ENCODE data around the gene ZFAND3.

ZFAND3 gene

DNA sequence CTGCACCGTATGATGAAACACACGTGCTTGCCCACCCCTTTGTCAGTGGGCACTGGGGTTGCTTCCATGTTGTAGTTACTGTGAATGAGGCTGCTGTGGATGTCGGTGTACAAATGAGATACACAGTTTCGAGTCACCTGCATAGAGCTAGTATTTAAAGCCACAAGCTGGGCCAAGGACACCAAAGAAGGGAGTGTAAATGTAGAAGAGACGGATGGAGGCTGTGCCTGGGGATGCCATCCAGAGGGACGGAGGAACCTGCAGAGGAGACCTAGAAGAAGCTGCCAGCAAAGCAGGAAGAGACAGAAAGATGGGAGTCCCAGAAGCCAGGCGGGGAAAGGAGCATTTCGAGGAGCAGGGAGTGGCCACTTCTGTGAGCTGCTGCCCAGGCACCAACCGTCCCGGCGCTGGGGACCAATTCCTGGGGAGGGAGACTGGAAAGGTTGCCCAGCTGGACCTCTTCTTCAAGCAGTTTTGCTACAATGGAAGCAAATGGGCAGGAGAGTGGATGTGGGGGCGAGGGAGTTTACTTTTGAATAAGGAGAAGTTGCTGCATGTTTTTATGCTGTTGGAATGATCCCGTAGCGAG, 339.3 kb downstream of the ZFAND3 start:
- no peak overlapping the region for H3K4me3 ChIP-seq (ENCODE audit: low read depth, low read length)
- no peaks in the 10 kb centered on the region; the same call in 1 of the 2 replicates for H3K36me3 ChIP-seq (ENCODE audit: insufficient read depth, low read length)
- no peaks in the 10 kb centered on the region for H3K27me3 ChIP-seq (ENCODE audit: insufficient read depth, low read length)
- H3K4me1 ChIP-seq (ENCODE audit: control insufficient read depth, insufficient read depth, low read length, unreplicated experiment): peaks cover 15% of the 10 kb centered on the region
- no peaks in the 10 kb centered on the region for H3K79me2 ChIP-seq (ENCODE audit: control insufficient read depth, insufficient read depth, low read length, unreplicated experiment)
- H2AFZ ChIP-seq (ENCODE audit: low read length, unreplicated experiment): no peak overlapping the region
- no peak overlapping the region for H3K27ac ChIP-seq (ENCODE audit: low read depth, low read length)

DNA sequence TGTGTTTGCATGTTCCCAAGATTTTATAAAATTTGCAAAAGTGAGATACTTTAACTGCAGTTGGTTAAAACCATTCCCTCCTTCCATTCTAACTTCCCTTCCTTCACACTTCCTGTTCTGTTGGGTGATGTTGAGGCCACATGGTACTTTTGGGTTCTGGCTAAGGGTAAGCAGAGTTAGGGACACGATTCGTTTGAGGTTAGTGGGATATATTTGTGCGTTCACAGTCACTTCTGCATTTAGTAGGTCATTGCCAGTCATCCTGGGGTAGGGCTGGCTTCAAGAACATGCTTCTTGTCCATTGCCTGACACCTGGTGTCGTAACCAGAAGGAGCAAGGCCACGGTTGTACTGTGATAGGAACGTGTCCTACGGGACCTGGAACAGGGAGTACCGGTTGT, 340.1 kb downstream of the ZFAND3 start:
- Histone ChIP-seq H3K27me3 (ENCODE audit: insufficient read depth, low read length) (no peaks in the 10 kb centered on the region), H3K4me3 (ENCODE audit: low read depth, low read length) (no peak overlapping the region), H3K79me2 (ENCODE audit: control insufficient read depth, insufficient read depth, low read length, unreplicated experiment) (no peaks in the 10 kb centered on the region), H3K27ac (ENCODE audit: low read depth, low read length) (no peak overlapping the region), H3K36me3 (ENCODE audit: insufficient read depth, low read length) (no peaks in the 10 kb centered on the region; the same call in 1 of the 2 replicates), H2AFZ (ENCODE audit: low read length, unreplicated experiment) (no peak overlapping the region), H3K4me1 (ENCODE audit: control insufficient read depth, insufficient read depth, low read length, unreplicated experiment) (peaks cover 15% of the 10 kb centered on the region)

DNA sequence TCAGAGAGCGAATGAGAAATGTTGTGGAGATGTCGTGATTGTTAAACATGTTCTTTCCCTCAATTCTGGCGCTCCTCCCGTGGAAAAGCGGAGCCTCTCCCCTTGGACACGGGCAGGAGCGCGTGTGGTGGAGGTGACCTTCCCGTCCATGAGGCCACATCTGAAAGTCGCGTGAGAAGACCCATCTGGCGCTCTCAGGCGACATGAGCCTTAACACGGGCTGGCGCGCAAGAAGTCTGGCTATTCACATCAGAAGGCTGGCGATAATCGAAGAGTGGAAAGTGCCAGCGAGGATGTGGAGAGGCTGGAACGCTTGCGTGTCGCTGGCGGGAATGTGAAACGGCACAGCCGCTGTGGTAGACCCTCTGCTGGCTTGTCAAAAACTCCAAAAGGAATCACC, 341.3 kb downstream of the ZFAND3 start:
- Histone ChIP-seq H3K36me3 (ENCODE audit: insufficient read depth, low read length) (no peaks in the 10 kb centered on the region; the same call in 1 of the 2 replicates), H3K27ac (ENCODE audit: low read depth, low read length) (no peak overlapping the region), H2AFZ (ENCODE audit: low read length, unreplicated experiment) (no peak overlapping the region), H3K27me3 (ENCODE audit: insufficient read depth, low read length) (no peaks in the 10 kb centered on the region), H3K4me1 (ENCODE audit: control insufficient read depth, insufficient read depth, low read length, unreplicated experiment) (peaks cover 2% of the 10 kb centered on the region), H3K4me3 (ENCODE audit: low read depth, low read length) (no peak overlapping the region), H3K79me2 (ENCODE audit: control insufficient read depth, insufficient read depth, low read length, unreplicated experiment) (no peaks in the 10 kb centered on the region)

DNA sequence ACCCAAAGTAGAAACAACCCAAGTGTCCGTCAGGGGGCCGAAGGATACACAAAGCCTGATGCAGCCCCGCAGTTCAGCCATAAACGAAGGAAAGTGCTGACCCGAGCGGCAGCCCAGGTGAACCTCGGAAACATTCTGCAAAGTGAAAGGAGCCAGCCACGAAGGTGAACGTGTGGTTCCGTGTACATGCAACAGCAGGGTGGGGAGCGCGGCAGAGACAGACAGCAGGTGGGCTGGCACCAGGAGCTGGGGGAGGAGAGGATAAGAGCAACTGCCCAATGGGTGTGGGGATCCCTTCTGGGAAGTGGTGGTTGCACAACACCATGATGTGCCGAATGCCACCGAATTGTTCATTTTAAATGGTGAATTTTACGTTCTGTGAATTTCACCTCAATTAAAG, 341.8 kb downstream of the ZFAND3 start:
- H3K27ac ChIP-seq (ENCODE audit: low read depth, low read length): no peak overlapping the region
- H3K4me1 ChIP-seq (ENCODE audit: control insufficient read depth, insufficient read depth, low read length, unreplicated experiment): no peaks in the 10 kb centered on the region
- H3K36me3 ChIP-seq (ENCODE audit: insufficient read depth, low read length): no peaks in the 10 kb centered on the region; the same call in 1 of the 2 replicates
- no peaks in the 10 kb centered on the region for H3K27me3 ChIP-seq (ENCODE audit: insufficient read depth, low read length)
- no peak overlapping the region for H2AFZ ChIP-seq (ENCODE audit: low read length, unreplicated experiment)
- H3K4me3 ChIP-seq (ENCODE audit: low read depth, low read length): no peak overlapping the region
- H3K79me2 ChIP-seq (ENCODE audit: control insufficient read depth, insufficient read depth, low read length, unreplicated experiment): no peaks in the 10 kb centered on the region

DNA sequence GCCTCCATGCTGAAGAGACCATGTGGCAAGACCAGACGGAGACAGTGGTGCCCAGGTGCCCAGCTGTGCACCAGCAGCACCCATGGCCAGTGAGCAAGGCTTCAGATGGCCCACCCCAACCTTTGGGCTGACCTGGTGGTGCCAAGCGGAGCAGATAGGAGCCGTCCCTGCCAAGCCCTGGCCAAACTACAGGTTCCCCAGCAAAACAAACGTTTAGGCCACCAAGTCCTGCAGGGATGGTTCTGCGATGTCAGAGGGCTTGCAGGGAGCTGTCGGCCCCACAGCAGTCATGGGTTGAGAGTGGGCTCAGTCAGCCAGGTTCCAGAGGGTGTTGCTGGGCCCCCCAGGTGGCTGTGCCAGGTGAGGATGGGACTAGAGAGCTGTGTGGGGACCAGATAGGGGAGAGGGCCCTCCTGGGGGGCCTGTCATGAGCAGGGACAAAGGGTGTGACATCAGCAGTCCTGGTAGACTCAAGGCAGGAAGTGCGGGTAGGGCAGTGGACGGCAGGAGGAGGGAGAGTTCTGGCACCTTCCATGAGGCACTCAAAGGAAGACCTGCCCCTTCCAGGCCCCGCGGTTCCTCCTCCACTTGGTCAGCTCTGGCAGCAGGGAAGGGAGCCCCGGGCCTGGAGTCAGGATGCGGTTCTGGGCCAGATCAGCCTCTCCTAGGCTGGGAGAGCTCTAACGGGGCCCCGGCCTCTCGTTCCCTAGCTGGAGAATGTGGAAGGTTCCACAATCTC, 342.4 kb downstream of the ZFAND3 start:
- no peaks in the 10 kb centered on the region for H3K4me1 ChIP-seq (ENCODE audit: control insufficient read depth, insufficient read depth, low read length, unreplicated experiment)
- no peak overlapping the region for H3K27ac ChIP-seq (ENCODE audit: low read depth, low read length)
- no peaks in the 10 kb centered on the region for H3K27me3 ChIP-seq (ENCODE audit: insufficient read depth, low read length)
- no peaks in the 10 kb centered on the region for H3K79me2 ChIP-seq (ENCODE audit: control insufficient read depth, insufficient read depth, low read length, unreplicated experiment)
- no peak overlapping the region for H3K4me3 ChIP-seq (ENCODE audit: low read depth, low read length)
- no peaks in the 10 kb centered on the region; the same call in 1 of the 2 replicates for H3K36me3 ChIP-seq (ENCODE audit: insufficient read depth, low read length)
- no peak overlapping the region for H2AFZ ChIP-seq (ENCODE audit: low read length, unreplicated experiment)

DNA sequence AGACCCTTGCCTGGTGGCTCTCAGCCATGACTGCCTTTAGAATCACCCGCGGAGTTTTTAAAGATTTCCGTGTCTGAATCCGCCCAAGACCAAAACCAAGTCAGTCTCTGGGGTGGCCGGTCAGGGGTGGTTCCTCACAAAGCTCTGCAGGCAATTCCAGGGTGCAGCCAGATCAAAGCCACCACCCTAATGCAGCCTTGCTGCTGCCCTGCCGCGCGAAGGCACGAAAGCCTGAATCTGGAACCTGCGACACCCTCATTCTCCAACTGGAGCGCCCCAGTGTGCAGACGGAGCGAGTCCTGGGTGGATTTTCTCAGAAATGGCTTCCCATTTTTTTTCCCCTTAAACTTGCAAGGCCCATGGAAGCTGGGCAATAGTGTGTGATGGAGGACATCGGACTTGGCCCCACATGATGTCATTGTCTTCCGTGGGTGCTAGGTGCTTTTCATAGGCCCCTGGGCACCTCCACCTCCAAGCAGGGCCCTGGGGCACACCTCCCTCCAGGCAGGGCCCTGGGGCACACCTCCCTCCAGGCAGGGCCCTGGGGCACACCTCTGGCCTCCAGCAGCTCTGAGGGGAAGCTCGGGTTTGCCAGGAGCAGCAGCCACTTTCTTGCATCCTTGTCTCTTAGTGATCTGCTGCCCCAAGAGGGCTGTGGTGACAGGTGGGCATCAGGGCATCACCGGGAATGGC, 343.1 kb downstream of the ZFAND3 start:
- no peak overlapping the region for H3K4me3 ChIP-seq (ENCODE audit: low read depth, low read length)
- no peaks in the 10 kb centered on the region for H3K4me1 ChIP-seq (ENCODE audit: control insufficient read depth, insufficient read depth, low read length, unreplicated experiment)
- no peaks in the 10 kb centered on the region; the same call in 1 of the 2 replicates for H3K36me3 ChIP-seq (ENCODE audit: insufficient read depth, low read length)
- no peaks in the 10 kb centered on the region for H3K79me2 ChIP-seq (ENCODE audit: control insufficient read depth, insufficient read depth, low read length, unreplicated experiment)
- no peaks in the 10 kb centered on the region for H3K27me3 ChIP-seq (ENCODE audit: insufficient read depth, low read length)
- no peak overlapping the region for H3K27ac ChIP-seq (ENCODE audit: low read depth, low read length)
- no peak overlapping the region for H2AFZ ChIP-seq (ENCODE audit: low read length, unreplicated experiment)

DNA sequence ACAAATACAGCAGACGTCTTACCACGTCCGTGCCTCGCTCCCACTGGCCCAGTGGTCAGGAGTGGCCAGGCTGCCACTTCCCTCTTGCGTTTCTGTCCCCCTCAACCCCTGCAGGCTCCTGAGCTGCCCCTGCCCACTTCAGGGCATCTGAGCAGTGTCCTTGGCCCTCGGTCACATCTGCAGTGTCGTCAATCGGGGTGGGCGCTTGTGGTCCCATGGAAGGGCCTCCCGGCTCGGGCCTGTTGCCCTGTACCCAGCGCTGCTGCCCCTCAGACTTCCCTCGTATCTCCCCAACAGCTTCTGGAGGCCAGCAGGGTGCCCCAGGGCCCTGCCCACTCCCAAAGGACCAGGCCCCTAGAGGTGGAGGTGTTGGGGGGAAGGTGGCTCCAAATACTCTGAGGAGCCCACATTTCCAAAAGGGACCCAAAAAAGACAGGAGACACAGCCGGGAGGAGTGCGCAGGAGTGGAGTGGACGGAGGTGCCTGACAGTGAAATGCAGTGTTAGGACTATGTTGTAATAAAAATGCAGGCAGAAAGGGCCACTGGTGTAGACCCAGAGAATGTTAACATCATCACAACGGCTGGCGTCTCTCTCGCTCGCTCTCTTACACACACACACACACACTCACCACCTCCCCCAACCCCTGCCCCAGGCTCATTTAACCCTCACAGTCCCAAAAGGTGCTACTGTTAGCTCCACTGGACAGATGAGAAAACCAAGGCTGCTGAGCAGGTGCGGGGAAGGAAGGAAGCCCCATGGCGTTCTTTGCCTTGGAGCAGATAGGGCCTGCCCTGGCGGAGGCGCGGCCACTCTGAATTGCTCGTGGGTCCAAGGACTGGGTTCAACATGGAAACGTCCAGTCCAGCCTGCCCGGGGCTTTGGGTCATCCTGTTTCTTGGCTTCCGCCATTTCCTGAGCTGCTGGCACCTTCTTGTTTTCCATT, 343.9 kb downstream of the ZFAND3 start:
- Histone ChIP-seq H3K4me1 (ENCODE audit: control insufficient read depth, insufficient read depth, low read length, unreplicated experiment) (no peaks in the 10 kb centered on the region), H3K27me3 (ENCODE audit: insufficient read depth, low read length) (no peaks in the 10 kb centered on the region), H3K27ac (ENCODE audit: low read depth, low read length) (no peak overlapping the region), H3K79me2 (ENCODE audit: control insufficient read depth, insufficient read depth, low read length, unreplicated experiment) (no peaks in the 10 kb centered on the region), H2AFZ (ENCODE audit: low read length, unreplicated experiment) (no peak overlapping the region), H3K4me3 (ENCODE audit: low read depth, low read length) (no peak overlapping the region), H3K36me3 (ENCODE audit: insufficient read depth, low read length) (no peaks in the 10 kb centered on the region; the same call in 1 of the 2 replicates)

DNA sequence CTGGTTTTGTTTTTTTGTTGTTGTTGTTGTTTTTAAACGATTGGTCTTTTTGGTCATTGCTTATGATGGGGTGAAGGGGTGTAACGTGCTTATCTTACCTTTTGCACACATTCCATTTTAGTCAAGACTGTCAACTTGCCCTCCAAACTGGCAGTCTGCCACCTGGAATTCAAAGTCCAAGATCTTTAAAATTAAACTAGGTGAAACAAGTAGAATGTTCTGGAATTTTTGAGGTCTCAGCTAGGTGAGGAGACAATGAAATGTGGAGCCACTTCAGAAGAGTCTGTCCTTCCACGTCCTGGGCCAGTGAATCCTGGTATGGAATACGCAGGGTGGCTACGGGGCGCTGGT, 344.6 kb downstream of the ZFAND3 start:
- no peaks in the 10 kb centered on the region for H3K27me3 ChIP-seq (ENCODE audit: insufficient read depth, low read length)
- no peaks in the 10 kb centered on the region; the same call in 1 of the 2 replicates for H3K36me3 ChIP-seq (ENCODE audit: insufficient read depth, low read length)
- H3K79me2 ChIP-seq (ENCODE audit: control insufficient read depth, insufficient read depth, low read length, unreplicated experiment): no peaks in the 10 kb centered on the region
- H3K27ac ChIP-seq (ENCODE audit: low read depth, low read length): no peak overlapping the region
- H2AFZ ChIP-seq (ENCODE audit: low read length, unreplicated experiment): no peak overlapping the region
- no peaks in the 10 kb centered on the region for H3K4me1 ChIP-seq (ENCODE audit: control insufficient read depth, insufficient read depth, low read length, unreplicated experiment)
- no peak overlapping the region for H3K4me3 ChIP-seq (ENCODE audit: low read depth, low read length)

DNA sequence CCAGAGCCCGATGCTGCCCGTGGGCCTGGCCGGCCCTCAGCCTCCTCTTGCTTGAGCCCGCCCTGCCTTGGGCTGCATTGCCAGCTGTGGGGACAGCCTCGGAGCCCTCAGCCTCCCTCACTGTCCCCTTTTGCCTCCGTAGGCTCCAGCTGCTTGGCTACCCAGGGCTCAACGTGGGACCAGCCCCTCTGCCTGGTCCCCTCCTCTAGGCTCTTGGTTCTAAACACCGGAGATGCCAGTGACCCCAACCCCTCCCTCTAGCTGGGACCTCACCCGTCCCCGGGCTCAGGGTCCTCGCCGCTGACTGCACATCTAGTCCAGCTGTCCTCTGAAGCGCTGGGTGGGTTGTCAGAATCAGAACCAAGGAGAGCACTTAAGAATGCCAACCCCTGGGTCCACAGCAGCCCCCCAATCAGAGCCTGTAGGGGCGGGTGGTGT, 345.2 kb downstream of the ZFAND3 start:
- H3K4me3 ChIP-seq (ENCODE audit: low read depth, low read length): no peak overlapping the region
- H3K27ac ChIP-seq (ENCODE audit: low read depth, low read length): no peak overlapping the region
- no peaks in the 10 kb centered on the region for H3K79me2 ChIP-seq (ENCODE audit: control insufficient read depth, insufficient read depth, low read length, unreplicated experiment)
- no peak overlapping the region for H2AFZ ChIP-seq (ENCODE audit: low read length, unreplicated experiment)
- no peaks in the 10 kb centered on the region; the same call in 1 of the 2 replicates for H3K36me3 ChIP-seq (ENCODE audit: insufficient read depth, low read length)
- no peaks in the 10 kb centered on the region for H3K4me1 ChIP-seq (ENCODE audit: control insufficient read depth, insufficient read depth, low read length, unreplicated experiment)
- no peaks in the 10 kb centered on the region for H3K27me3 ChIP-seq (ENCODE audit: insufficient read depth, low read length)
